Nephron progenitor cell (in vitro differentiated cells): ENCODE data around the gene ASCL3.

Source experiments
- DNase-seq: peaks from one replicate; pipeline ENCODE4 v3.0.0; 2021
- H3K27ac Mint-ChIP-seq: 2 replicates; pipeline ENCODE4 v1.8.0; 2021; ENCODE audit warnings: mild to moderate bottlenecking, moderate library complexity, mixed read lengths
- H3K27me3 Mint-ChIP-seq: 2 replicates; pipeline ENCODE4 v1.8.0; 2021; ENCODE audit warnings: mild to moderate bottlenecking, low read depth, mixed read lengths; ENCODE audit not compliant: poor library complexity
- H3K36me3 Mint-ChIP-seq: 2 replicates; pipeline ENCODE4 v1.8.0; 2021; ENCODE audit warnings: low read depth, mixed read lengths
- H3K4me1 Mint-ChIP-seq: 2 replicates; pipeline ENCODE4 v1.8.0; 2021; ENCODE audit warnings: mixed read lengths
- H3K4me3 Mint-ChIP-seq: 2 replicates; pipeline ENCODE4 v1.8.0; 2021; ENCODE audit warnings: mild to moderate bottlenecking, moderate library complexity, mixed read lengths
- H3K9me3 Mint-ChIP-seq: 2 replicates; pipeline ENCODE4 v1.8.0; 2021; ENCODE audit warnings: mild to moderate bottlenecking, moderate library complexity, mixed read lengths
- CTCF ChIP-seq: fragments of 200-600 bp; sonication (generic); IDR thresholded peaks from 2 replicates; pipeline ENCODE4 v1.5.0; 2021; ENCODE audit warnings: antibody characterized with exemption

ASCL3 gene

DNA sequence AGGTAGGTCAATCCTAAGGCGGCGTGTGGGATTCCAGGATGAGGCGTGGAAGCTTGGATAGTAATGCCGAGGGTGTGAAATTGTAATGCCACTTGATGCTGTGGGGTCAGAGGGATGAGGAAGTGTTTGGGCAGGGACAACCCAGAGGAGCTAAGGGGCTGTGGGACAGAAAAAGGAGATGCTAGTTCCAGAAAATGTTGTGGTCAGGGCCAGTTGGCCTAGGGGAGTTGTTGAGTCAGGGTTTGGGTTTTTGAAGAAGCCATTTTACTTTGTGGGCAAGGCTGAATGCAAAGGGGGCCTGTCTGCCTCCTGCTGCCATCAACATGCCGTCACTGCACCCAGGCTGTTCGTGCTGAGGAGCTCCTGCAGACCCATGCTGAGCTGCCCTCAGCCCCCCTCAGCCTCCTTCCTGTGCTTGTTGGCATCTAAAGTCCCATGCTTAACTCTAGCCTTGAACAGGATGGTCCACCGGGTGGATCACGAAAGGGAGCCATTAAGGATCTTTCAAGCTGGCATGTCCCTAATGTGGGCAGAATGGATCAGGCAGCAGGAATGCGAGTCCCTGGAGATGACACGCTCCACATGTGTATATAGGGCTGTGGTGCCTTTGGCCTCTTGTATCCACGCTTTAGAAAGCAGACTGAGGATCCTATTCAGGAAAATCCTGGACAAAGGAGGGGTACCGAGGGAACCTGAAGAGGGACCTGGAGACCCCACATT is 12.2 kb downstream of the ASCL3 start:
- peak overlapping the region; percentile 6 for H3K27ac Mint-ChIP-seq
- H3K4me1 Mint-ChIP-seq: peaks cover 39% of the 10 kb centered on the region
- TF ChIP-seq CTCF: no peak
- no peaks in the 10 kb centered on the region for H3K9me3 Mint-ChIP-seq
- H3K36me3 Mint-ChIP-seq: no peaks in the 10 kb centered on the region
- no peak overlapping the region for H3K4me3 Mint-ChIP-seq
- no peak for DNase-seq
- no peaks in the 10 kb centered on the region for H3K27me3 Mint-ChIP-seq

DNA sequence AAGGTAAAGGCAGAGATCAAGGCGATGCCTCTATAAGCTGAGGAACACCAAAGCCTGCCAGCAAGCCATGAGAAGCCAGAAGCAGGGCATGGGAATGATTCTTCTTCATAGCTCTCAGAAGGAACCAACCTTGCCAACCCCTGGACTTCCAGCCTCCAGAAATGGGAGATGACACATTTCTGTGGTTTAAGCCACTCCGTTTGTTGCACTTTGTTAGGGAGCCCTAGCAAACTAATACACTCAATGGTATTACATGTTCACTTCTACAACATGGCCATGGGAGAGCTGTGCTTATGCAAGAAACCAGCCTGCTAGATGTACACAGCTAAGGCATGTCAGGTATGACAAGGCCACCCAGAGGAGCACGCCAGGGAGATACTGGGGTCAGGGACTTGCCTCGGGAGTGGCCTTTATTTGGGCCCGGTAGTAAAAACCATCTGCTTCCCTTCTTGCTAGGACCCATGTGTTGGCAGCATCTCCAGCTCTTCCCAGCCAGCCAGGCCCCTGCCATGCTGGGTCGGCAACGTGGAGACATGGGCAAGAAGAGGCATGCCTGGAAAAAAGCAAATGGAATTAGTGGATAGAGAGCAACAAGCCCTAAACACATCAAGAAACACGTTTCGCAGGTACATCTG is 13.7 kb downstream of the ASCL3 start:
- H3K4me3 Mint-ChIP-seq: no peak overlapping the region
- H3K27ac Mint-ChIP-seq: no peak overlapping the region
- peaks cover 5% of the 10 kb centered on the region for H3K36me3 Mint-ChIP-seq
- no peak for TF ChIP-seq CTCF
- peaks cover 31% of the 10 kb centered on the region for H3K4me1 Mint-ChIP-seq
- H3K9me3 Mint-ChIP-seq: no peaks in the 10 kb centered on the region
- no peaks in the 10 kb centered on the region for H3K27me3 Mint-ChIP-seq
- no peak for DNase-seq

DNA sequence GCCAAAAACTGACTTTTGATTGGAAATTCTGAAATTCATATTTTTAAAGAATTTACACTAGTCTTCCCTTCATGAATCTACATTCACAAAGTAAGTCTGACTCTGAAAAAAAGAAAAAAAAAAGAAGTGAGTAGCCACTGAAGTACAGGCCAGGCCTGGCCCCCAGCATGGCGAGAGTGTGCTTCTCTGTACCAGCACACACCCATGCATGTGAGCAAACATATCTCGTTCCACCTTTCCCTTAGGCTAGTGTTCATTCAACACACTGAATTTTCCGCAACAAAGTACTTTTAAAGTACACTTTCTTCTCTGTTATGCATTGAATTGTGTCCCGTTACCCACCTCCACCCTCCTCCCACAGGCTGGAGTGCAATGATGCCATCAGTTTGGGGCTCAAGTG is 14.6 kb downstream of the ASCL3 start:
- H3K27me3 Mint-ChIP-seq: no peaks in the 10 kb centered on the region
- no peak for DNase-seq
- TF ChIP-seq CTCF: no peak
- H3K36me3 Mint-ChIP-seq: peaks cover 5% of the 10 kb centered on the region
- H3K9me3 Mint-ChIP-seq: no peaks in the 10 kb centered on the region
- peaks cover 22% of the 10 kb centered on the region for H3K4me1 Mint-ChIP-seq
- H3K4me3 Mint-ChIP-seq: no peak overlapping the region
- H3K27ac Mint-ChIP-seq: no peak overlapping the region

DNA sequence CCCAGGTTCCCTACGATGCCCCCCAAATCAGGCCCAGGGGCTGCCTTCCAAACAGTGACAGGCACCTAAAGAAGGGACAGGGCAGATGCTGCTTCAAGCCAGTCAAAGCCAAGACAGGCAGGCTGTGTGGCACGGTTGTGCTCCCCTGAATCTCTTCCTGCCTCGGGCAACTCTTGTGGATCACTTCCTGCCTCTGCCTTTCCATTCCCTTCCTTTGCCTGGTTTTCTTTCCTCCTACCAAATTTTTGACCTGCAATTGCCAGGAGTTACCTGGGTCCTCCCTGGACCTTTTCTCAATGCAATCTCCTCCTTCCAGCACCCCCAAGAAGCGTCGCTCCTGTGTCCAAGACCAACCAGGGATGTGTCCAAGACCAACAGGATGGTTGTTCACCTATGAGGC is 15.6 kb downstream of the ASCL3 start:
- H3K9me3 Mint-ChIP-seq: no peaks in the 10 kb centered on the region
- H3K4me3 Mint-ChIP-seq: no peak overlapping the region
- H3K27me3 Mint-ChIP-seq: no peaks in the 10 kb centered on the region
- H3K4me1 Mint-ChIP-seq: peaks cover 12% of the 10 kb centered on the region
- DNase-seq: no peak
- peaks cover 13% of the 10 kb centered on the region for H3K36me3 Mint-ChIP-seq
- no peak overlapping the region for H3K27ac Mint-ChIP-seq
- TF ChIP-seq CTCF: no peak

GRCh38 chr11:8926236-8926635 is 16.6 kb downstream of the ASCL3 start:
- H3K4me3 Mint-ChIP-seq: no peak overlapping the region
- H3K9me3 Mint-ChIP-seq: no peaks in the 10 kb centered on the region
- H3K27ac Mint-ChIP-seq: no peak overlapping the region
- peaks cover 5% of the 10 kb centered on the region for H3K4me1 Mint-ChIP-seq
- no peak for DNase-seq
- TF ChIP-seq CTCF: no peak
- H3K36me3 Mint-ChIP-seq: peaks cover 22% of the 10 kb centered on the region
- no peaks in the 10 kb centered on the region for H3K27me3 Mint-ChIP-seq

DNA sequence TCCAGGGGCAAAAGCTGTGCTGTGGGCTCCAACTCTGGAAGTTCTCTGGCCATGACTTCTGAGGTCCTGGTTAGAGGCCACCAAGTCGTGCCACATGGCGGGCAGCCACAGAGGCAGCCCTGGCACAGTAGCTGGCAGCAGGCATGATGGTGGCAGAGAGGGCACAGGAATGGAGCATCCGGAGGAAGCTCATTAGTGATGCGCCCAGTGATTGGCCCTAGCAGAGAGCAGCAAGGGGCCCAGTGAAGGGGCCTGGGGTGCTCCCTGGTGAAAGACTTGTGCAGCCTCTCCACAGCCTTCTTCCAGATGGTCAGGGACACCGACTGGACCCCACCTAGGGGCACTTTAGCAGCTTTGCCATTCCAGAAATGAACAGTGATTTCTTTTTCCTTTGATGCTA is 17.1 kb downstream of the ASCL3 start:
- no peak for DNase-seq
- no peaks in the 10 kb centered on the region for H3K27me3 Mint-ChIP-seq
- no peak overlapping the region for H3K4me3 Mint-ChIP-seq
- no peaks in the 10 kb centered on the region for H3K9me3 Mint-ChIP-seq
- TF ChIP-seq CTCF: no peak
- H3K4me1 Mint-ChIP-seq: peaks cover 5% of the 10 kb centered on the region
- H3K27ac Mint-ChIP-seq: no peak overlapping the region
- H3K36me3 Mint-ChIP-seq: peaks cover 22% of the 10 kb centered on the region
